ENCODE results near the gene SRRT. TPM values are rescaled to one million over a fixed set of nuclear protein-coding genes. Genes with fewer than 3 reads are reported as not detected.

Gene SRRT
- total and polyA plus RNA-seq, 2 donors (not counting 1 experiment from before 2014, with no cell fraction given): 32.0 to 33.7 TPM

DNA sequence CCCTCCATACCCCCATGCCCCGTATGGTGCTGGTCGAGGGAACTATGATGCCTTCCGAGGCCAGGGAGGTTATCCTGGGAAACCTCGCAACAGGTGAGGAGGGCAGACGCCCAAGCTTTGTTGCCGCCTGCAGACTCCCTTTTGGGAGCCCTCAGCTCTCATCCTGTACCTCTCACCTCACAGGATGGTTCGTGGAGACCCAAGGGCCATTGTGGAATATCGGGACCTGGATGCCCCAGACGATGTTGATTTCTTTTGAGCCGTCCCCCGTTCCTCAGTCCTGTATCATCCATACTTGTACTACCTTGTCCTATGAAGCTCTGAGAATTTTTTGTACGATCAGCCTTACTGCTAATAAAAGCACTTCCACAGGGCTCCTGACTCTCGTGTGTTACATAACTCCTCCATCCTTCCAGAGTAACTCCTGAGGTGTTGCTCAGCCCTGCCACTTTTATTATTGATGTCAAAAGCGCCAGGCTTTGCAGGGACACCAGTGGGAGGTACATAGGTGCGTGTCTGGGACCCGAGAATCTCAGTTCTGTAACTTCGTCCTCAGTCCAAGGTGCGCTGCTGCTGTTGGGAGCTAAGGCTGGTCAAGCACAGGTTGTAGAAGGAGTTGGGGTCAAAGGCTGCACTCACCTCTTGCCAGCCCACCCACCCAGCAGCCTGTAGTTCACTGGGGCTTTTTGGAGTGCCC is 13.5 kb downstream of the SRRT start:
- Histone ChIP-seq H3K27ac (ENCODE audit: insufficient read depth, low read length) (peak overlapping the region; percentile 80), H2AFZ (ENCODE audit: low read length) (no peak overlapping the region), H3K36me3 (ENCODE audit: control insufficient read depth, insufficient read depth, low read length) (peaks cover 46% of the 10 kb centered on the region), H3K4me2 (ENCODE audit: extremely low read depth, insufficient read depth, low read length) (peak overlapping the region; percentile 81), H3K27me3 (ENCODE audit: control insufficient read depth, insufficient read depth, low read length) (no peaks in the 10 kb centered on the region), H3K79me2 (ENCODE audit: control insufficient read depth, insufficient read depth, low read length) (peaks cover 14% of the 10 kb centered on the region), H4K20me1 (ENCODE audit: control insufficient read depth, extremely low read depth, insufficient read depth, low read length) (no peaks in the 10 kb centered on the region), H3K9ac (ENCODE audit: insufficient read depth, low read length) (peak overlapping the region; percentile 79), H3K9me3 (ENCODE audit: control insufficient read depth, insufficient read depth, low read depth, low read length) (no peaks in the 10 kb centered on the region), H3K4me3 (replicated peaks in 1 of 4; ENCODE audit: control extremely low read depth in 1 of 4, insufficient read depth in 1 of 4, low read depth in 3 of 4, low read length in 4 of 4) (peak overlapping the region; percentile 61 to 77 (median 66)), H3K4me1 (ENCODE audit: control insufficient read depth, extremely low read depth, insufficient read depth, low read length) (peaks cover 11% of the 10 kb centered on the region)
- no peak for DNase-seq (ENCODE audit: low read depth in 2 of 2)
- no peak for TF ChIP-seq EZH2 (IDR thresholded peaks at IDR 0.05; ENCODE audit: low read length, missing control alignments)
- TF ChIP-seq, protein P1, sequence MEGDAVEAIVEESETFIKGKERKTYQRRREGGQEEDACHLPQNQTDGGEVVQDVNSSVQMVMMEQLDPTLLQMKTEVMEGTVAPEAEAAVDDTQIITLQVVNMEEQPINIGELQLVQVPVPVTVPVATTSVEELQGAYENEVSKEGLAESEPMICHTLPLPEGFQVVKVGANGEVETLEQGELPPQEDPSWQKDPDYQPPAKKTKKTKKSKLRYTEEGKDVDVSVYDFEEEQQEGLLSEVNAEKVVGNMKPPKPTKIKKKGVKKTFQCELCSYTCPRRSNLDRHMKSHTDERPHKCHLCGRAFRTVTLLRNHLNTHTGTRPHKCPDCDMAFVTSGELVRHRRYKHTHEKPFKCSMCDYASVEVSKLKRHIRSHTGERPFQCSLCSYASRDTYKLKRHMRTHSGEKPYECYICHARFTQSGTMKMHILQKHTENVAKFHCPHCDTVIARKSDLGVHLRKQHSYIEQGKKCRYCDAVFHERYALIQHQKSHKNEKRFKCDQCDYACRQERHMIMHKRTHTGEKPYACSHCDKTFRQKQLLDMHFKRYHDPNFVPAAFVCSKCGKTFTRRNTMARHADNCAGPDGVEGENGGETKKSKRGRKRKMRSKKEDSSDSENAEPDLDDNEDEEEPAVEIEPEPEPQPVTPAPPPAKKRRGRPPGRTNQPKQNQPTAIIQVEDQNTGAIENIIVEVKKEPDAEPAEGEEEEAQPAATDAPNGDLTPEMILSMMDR (conservative IDR thresholded peaks at IDR 0.05 in 1 of 2, IDR thresholded peaks at IDR 0.05 in 1 of 2; ENCODE audit: low read depth in 1 of 2, low read length in 2 of 2): no peak

DNA sequence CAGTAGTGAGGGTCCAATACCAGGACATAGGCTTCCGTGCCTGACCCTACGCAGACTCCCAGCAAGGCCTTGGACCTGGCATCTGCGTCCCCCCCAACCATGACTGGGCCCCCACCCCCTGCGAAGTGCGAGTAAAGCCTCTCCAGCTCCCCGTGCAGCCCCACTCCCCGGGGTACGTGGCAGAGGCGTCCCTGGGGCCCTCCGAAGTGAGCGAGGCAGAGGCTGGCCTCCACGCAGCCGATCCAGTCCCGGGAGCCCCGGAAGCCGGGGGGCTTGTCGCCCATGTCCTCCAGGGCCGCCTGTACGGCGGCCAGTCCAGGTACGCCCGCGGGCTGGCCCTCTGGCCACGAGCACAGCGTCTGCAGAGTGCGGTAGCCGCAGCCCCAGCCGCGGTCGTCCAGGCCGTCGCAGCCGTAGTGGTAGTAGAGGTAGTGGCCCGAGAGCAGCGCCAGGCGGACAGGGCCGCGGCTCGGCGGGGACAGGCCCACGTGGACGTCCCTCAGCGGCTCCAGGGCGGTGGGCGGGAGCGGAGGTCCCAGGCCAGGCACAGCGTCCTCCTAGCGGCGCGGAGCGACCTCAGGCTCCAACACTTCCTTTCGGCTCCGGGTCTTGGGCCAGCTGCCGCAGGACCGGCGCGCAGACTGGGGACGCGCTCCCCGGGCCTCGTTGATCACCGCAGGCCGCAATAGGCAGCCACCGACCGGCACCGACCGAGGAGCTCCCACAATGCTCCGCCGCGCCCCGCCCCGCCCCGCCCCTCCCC is 14.3 kb downstream of the SRRT start, which contains the start of gene UFSP1:
UFSP1 (minus strand) TSS at position 728 of the 763 bp plus-strand sequence; CDS start at position 284, 444 bp downstream.
- DNase-seq (ENCODE audit: low read depth in 2 of 2): no peak

More for the DNA sequence above, 14.3 kb downstream of the SRRT start, which contains the start of gene UFSP1:
- Histone ChIP-seq H3K4me1 (ENCODE audit: control insufficient read depth, extremely low read depth, insufficient read depth, low read length) (peaks cover 11% of the 10 kb centered on the region), H3K4me2 (ENCODE audit: extremely low read depth, insufficient read depth, low read length) (peak within 1 kb of the TSS; percentile 81), H3K36me3 (ENCODE audit: control insufficient read depth, insufficient read depth, low read length) (peaks cover 39% of the 10 kb centered on the region), H3K27ac (ENCODE audit: insufficient read depth, low read length) (peak within 1 kb of the TSS; percentile 80), H3K79me2 (ENCODE audit: control insufficient read depth, insufficient read depth, low read length) (peaks cover 14% of the 10 kb centered on the region), H3K9ac (ENCODE audit: insufficient read depth, low read length) (peak within 1 kb of the TSS; percentile 79), H4K20me1 (ENCODE audit: control insufficient read depth, extremely low read depth, insufficient read depth, low read length) (no peaks in the 10 kb centered on the region), H3K27me3 (ENCODE audit: control insufficient read depth, insufficient read depth, low read length) (no peaks in the 10 kb centered on the region), H3K9me3 (ENCODE audit: control insufficient read depth, insufficient read depth, low read depth, low read length) (no peaks in the 10 kb centered on the region), H2AFZ (ENCODE audit: low read length) (peak within 1 kb of the TSS; percentile 65), H3K4me3 (replicated peaks in 1 of 4; ENCODE audit: control extremely low read depth in 1 of 4, insufficient read depth in 1 of 4, low read depth in 3 of 4, low read length in 4 of 4) (peak within 1 kb of the TSS; percentile 61 to 77 (median 66))
- TF ChIP-seq, protein P1 (conservative IDR thresholded peaks at IDR 0.05 in 1 of 2, IDR thresholded peaks at IDR 0.05 in 1 of 2; ENCODE audit: low read depth in 1 of 2, low read length in 2 of 2): no peak
- TF ChIP-seq EZH2 (IDR thresholded peaks at IDR 0.05; ENCODE audit: low read length, missing control alignments): no peak

Data from fibroblast of lung (primary cell).